GM18499 (cell line): Measurements from ENCODE around the gene USP13.

Experiments
- ATAC-seq: cut with Tn5 transposase; IDR thresholded peaks from one replicate; pipeline ENCODE4 v1.9.1; 2021; ENCODE audit warnings: moderate number of reproducible peaks; ENCODE audit not compliant: insufficient read depth, unreplicated experiment

USP13 gene

DNA sequence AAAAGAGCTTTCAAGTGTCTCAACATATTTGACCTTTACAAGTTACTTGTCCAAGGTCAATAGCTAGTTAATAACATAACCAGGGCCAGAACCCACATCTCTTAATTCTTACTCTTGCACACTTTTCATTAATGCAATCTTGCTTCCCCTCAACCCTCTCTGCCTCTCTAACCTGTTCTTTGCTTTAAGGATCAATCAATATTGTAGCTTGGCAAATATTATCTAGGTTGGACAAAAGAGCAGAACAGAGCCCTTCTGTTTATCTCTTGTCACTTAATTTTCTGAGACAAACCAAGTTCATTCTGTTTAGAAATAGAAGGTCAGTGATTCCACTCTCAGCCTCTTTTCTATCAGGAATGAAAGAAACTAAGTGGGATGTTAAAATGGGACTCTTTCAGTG is 180.5 kb downstream of the USP13 start:
- no peak for ATAC-seq

DNA sequence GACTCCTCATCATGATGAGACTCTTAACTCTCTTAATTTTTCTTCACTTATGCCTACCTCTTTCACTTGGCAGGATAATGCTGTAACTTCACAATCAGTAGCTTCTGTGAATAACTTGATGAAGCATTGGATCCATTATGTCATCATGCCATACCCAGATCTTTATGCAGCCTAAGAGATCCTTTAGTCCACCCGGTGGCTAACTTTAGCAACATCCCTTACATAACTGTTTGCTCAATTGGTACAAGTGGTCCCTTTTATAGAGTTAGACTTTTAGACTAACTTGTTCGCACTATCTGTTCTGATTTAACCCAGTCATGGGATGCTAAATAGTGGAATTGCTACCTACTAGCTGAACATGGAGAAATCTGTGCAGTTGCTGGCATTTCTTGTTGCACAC is 184.5 kb downstream of the USP13 start:
- no peak for ATAC-seq
